ENCODE measurements around the gene MED12. TPM values are rescaled to one million over a fixed set of nuclear protein-coding genes. Genes with fewer than 3 reads are reported as not detected.

Gene MED12
- total RNA-seq, 1 donor from 2014 or later: 23.2 TPM

DNA sequence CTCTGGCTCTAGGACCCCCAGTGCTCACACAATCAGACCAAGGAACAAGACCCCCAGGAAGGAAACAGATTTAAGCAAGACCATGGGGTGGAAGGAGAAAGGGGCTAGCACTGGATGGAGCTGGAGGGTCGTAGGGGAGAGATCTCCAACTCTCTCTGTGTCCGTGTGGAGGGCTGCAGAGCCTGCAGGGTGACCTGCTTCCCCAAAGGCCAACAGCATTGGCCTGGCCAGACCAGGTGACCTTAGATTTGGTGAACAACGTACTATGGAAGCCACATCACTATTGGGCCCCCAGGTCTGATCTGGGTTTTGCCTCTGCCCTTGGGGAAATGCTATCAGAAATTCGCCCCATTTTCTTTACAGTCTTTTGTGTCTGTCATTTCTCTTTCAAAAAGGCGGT is 52.3 kb downstream of the MED12 start:
- no peak overlapping the region for H3K27ac ChIP-seq (replicated peaks)
- H3K4me1 ChIP-seq: no peaks in the 10 kb centered on the region
- H3K27me3 ChIP-seq (ENCODE audit: low read depth): no peaks in the 10 kb centered on the region
- H3K36me3 ChIP-seq: no peaks in the 10 kb centered on the region
- DNase-seq: no peak
- H3K4me3 ChIP-seq: no peak overlapping the region
- TF ChIP-seq, protein P1, sequence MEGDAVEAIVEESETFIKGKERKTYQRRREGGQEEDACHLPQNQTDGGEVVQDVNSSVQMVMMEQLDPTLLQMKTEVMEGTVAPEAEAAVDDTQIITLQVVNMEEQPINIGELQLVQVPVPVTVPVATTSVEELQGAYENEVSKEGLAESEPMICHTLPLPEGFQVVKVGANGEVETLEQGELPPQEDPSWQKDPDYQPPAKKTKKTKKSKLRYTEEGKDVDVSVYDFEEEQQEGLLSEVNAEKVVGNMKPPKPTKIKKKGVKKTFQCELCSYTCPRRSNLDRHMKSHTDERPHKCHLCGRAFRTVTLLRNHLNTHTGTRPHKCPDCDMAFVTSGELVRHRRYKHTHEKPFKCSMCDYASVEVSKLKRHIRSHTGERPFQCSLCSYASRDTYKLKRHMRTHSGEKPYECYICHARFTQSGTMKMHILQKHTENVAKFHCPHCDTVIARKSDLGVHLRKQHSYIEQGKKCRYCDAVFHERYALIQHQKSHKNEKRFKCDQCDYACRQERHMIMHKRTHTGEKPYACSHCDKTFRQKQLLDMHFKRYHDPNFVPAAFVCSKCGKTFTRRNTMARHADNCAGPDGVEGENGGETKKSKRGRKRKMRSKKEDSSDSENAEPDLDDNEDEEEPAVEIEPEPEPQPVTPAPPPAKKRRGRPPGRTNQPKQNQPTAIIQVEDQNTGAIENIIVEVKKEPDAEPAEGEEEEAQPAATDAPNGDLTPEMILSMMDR (IDR thresholded peaks at IDR 0.05; ENCODE audit: borderline replicate concordance): no peak
- intact Hi-C loops (cut with micrococcal nuclease): no loop called here
- H3K9me3 ChIP-seq (replicated peaks): no peaks in the 10 kb centered on the region

DNA sequence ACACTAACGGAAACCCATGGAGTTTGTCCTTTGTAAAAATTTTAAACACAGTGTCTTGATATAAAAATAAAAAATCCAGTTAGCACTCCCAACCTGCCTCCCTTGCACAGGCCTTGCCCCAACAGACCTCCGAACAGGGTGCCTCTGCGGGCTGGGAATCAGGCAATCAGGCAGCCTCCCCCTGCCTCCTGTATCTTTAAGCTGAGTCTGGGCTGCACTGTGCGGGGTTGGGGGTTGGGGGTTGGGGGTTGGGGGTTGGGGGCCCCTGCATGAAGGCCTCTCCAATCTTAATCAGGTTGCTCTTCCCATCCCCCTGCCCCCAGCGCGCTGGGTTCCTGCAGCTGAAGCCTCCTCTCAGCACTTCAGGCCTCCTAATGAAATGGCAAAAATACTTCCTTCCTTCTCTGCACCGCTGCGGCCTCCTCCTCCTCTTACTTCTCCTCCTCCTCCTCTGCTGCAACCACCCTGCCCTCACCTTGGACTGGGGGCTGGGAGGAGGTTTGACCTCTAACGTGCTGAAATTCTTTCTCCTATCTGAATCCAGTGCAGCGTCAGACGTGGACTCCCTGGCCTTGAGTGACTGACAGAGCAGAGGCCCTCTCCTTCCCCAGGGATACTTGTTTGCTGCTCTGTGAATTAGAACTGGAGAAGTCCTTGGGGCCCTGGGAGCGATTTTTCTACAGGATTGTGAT is 52.9 kb downstream of the MED12 start:
- Histone ChIP-seq H3K27me3 (ENCODE audit: low read depth) (no peaks in the 10 kb centered on the region), H3K27ac (replicated peaks) (no peak overlapping the region), H3K4me1 (no peaks in the 10 kb centered on the region), H3K4me3 (no peak overlapping the region), H3K36me3 (no peaks in the 10 kb centered on the region), H3K9me3 (replicated peaks) (no peaks in the 10 kb centered on the region)
- intact Hi-C loops (cut with micrococcal nuclease): no loop called here
- DNase-seq: no peak
- TF ChIP-seq, protein P1 (IDR thresholded peaks at IDR 0.05; ENCODE audit: borderline replicate concordance): no peak

DNA sequence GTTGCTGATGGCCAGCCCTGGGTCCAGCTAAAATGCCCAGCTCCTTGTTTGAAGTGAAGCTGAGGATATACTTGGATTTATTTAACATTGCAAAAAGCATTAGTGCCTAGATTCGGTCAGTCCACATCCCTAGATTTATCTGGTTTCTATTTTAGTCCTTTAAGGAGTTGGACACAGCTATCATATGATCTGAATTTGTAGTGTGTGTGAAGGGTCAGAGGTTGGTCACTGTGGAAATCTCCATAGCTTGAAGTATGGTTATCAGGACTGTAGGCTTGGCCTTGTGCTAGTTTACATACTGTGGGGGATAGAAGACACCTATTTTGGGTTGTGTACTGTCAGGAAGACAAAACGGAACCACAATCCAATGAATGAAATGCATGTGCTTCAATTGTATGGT is 55.0 kb downstream of the MED12 start:
- Histone ChIP-seq H3K27ac (replicated peaks) (no peak overlapping the region), H3K4me1 (no peaks in the 10 kb centered on the region), H3K4me3 (no peak overlapping the region), H3K27me3 (ENCODE audit: low read depth) (no peaks in the 10 kb centered on the region), H3K36me3 (no peaks in the 10 kb centered on the region), H3K9me3 (replicated peaks) (no peaks in the 10 kb centered on the region)
- TF ChIP-seq, protein P1 (IDR thresholded peaks at IDR 0.05; ENCODE audit: borderline replicate concordance): no peak
- intact Hi-C loops (cut with micrococcal nuclease): no loop called here
- no peak for DNase-seq

DNA sequence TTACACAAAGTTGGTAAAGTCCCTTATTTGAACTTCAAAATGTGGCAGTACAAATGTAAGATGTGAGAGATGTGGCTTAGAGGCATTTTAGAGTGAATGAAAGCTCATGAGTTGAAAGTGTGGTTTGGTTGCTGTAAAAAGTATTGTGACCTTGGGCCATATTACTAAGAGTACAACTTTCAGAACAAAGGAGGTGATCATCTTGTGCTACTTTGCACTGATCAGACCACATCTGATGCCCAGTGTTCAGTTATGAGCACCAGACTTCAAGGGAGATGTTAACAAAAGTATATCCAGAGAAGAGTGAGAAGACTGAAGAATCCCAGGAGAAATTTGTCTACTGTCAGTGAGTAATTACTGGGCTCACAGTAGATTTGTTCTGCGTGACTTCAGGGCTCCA is 56.4 kb downstream of the MED12 start:
- H3K9me3 ChIP-seq (replicated peaks): no peaks in the 10 kb centered on the region
- H3K36me3 ChIP-seq: no peaks in the 10 kb centered on the region
- no peaks in the 10 kb centered on the region for H3K4me1 ChIP-seq
- no peak overlapping the region for H3K4me3 ChIP-seq
- intact Hi-C loops (cut with micrococcal nuclease): no loop called here
- H3K27ac ChIP-seq (replicated peaks): no peak overlapping the region
- DNase-seq: no peak
- TF ChIP-seq, protein P1 (IDR thresholded peaks at IDR 0.05; ENCODE audit: borderline replicate concordance): no peak
- H3K27me3 ChIP-seq (ENCODE audit: low read depth): no peaks in the 10 kb centered on the region

DNA sequence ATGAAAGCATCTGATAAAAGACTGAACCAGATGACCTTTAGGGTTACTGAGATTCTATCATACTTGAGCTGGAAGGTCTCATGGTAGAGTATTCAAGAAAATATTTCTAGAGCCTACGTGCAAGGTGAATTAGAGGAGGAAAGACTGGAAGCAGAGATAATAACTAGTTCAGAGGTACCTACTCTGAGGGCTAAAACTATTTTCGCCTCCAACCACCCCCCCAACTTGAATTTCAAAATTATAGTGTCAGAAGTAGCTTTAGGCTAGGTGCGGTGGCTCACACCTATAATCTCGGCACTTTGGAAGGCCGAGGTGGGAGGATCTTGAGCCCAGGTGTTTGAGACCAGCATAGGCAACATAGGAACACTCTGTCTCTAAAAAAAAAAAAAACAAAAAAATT is 57.1 kb downstream of the MED12 start:
- intact Hi-C loops (cut with micrococcal nuclease): no loop called here

More for the DNA sequence above, 57.1 kb downstream of the MED12 start:
- TF ChIP-seq, protein P1 (IDR thresholded peaks at IDR 0.05; ENCODE audit: borderline replicate concordance): no peak
- Histone ChIP-seq H3K4me1 (no peaks in the 10 kb centered on the region), H3K27ac (replicated peaks) (no peak overlapping the region), H3K9me3 (replicated peaks) (no peaks in the 10 kb centered on the region), H3K36me3 (no peaks in the 10 kb centered on the region), H3K4me3 (no peak overlapping the region), H3K27me3 (ENCODE audit: low read depth) (no peaks in the 10 kb centered on the region)
- DNase-seq: no peak
